Measurements from ENCODE around the gene TRUB2. TPM values are rescaled to one million over a fixed set of nuclear protein-coding genes. Genes with fewer than 3 reads are reported as not detected.
"Not testable (repeated sequence)": the region's sequence is repeated elsewhere in the genome, so short reads cannot be mapped to it uniquely, and the experiment has no call there.

Gene TRUB2
- total RNA-seq, 2 donors from 2014 or later, result 14.6 to 27.2 TPM

DNA sequence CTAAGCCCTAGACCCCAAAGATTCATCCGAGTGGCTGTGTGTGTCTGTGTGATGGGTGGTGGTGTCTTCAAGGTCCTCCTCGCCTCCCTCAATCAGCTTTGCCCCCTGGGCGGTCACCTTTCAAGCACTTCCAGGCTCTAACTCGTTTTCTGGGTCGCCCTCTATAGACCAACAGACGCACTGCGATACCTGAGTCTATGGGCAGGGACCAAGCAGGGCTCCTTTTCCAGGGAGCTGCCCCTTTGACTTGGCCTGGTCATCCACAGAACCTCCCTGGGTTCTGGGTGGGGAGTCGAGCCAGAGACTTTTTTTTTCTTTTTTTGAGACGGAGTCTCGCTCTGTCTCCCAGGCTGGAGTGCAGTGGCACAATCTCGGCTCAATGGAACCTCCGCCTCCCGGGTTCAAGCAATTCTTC lies 19.2 kb upstream of the TRUB2 start:
- peak; percentile 41 for DNase-seq (ENCODE audit: low spot score)
- Histone ChIP-seq H3K4me3 (peak overlapping the region; percentile 60 to 72), H3K9me3 (no peaks in the 10 kb centered on the region), H3K36me3 (no peaks in the 10 kb centered on the region), H3K4me1 (replicated peaks) (no peaks in the 10 kb centered on the region), H3K27me3 (replicated peaks; ENCODE audit: insufficient read depth) (no peaks in the 10 kb centered on the region), H3K27ac (peak overlapping the region in 1 of 2 donors; percentile 83)
- intact Hi-C loops (cut with DNase I), result no loop called here
- WGBS, result 32% methylated on average over 13 of the region's 13 CpGs
- TF ChIP-seq POLR2AphosphoS5 (IDR thresholded peaks at IDR 0.05), result no peak
- peak in 3 of 4 experiments; percentile 19 to 68 (median 56) for TF ChIP-seq CTCF (IDR thresholded peaks at IDR 0.05)
- no peak for TF ChIP-seq POLR2A (IDR thresholded peaks at IDR 0.05)

DNA sequence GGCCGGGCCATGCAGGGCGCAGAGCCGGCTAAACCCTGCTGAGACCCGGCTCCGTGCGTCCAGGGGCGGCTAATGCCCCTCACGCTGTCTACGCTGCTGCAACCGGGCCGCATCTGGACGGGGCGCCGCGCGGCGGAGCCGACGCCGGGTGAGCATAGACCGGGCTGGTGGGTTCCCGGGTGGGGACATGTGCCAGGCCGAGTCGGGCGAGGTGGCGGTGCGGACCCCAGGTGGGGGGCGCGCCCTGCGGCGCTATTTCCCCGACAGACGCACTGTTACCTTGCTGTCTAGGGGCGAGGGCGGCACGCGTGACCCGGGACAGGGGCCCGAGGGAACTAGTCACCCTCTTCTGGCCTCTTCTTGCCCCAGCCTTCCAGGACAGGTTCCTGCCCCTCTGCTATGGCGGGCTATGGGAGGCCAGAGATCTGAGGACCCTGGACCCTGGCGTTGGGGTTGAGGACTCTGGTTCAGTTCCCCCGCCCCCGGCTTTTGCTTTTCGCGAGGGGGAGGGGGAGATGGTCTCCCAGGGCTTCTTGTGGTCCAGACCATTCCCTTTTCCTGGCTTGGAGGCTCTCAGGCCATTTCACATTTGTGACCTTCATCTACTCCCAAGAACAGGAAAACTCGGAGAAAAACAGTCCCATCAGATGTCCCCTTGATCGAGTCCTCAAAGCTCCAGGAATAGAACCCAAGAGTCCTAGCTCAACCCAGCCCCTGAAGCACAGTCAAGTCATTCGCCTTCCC lies 18.6 kb upstream of the TRUB2 start:
- TF ChIP-seq POLR2A (IDR thresholded peaks at IDR 0.05), result no peak
- no peak for TF ChIP-seq CTCF (IDR thresholded peaks at IDR 0.05)
- no peak for TF ChIP-seq POLR2AphosphoS5 (IDR thresholded peaks at IDR 0.05)
- peak overlapping the region; percentile 60 to 83 for H3K27ac ChIP-seq
- H3K4me3 ChIP-seq, result peak overlapping the region; percentile 60 to 72
- no peaks in the 10 kb centered on the region for H3K36me3 ChIP-seq
- WGBS, result under 1% methylated on average over 46 of the region's 48 CpGs
- intact Hi-C loops (cut with DNase I), result no loop called here
- no peaks in the 10 kb centered on the region for H3K27me3 ChIP-seq (replicated peaks; ENCODE audit: insufficient read depth)
- no peaks in the 10 kb centered on the region for H3K9me3 ChIP-seq
- no peaks in the 10 kb centered on the region for H3K4me1 ChIP-seq (replicated peaks)
- DNase-seq (ENCODE audit: low spot score), result no peak

DNA sequence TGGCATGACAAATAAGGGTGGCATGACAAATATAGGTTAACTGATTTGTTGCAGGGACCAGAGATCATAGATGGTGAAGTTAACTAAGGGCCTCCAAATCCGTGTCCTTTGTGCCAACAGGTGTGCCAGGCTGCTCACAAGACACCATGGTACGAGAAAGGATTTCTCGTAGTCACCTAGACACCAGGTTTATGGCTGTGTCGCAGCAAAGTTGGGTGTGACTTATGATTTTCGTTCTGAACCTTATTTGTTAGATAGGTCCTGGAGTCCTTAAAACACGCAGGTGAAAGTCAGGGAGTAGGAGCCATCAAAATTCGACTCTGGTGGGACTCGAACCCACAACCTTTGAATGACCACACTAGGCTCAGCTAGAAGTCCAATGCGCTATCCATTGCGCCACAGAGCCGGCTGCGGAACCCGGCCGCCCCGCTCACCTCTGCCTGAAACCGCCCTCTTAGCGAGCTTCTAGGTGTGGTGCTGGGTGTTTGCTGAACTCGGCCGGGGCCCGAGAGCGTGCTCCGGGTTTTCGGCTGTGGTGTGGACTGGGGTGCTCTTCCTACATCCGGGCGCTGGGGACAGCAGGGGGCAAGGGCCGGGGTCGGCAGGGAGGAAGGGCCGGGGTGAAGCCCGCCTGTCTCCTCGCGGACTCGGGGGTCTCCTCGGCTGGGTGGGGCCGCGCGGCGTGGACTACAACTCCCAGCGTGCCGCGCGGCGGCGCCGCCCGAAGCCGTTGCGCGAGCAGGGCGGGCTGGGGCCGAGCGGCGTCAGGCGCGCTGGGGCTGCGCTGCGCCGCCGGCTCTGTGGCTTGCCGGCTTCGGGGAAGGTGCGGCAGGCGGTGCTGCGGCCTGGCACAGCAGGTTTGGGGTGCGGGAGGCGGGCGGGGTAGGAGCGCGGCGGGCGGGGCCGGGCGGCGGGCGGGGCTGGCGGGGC lies 17.8 kb upstream of the TRUB2 start, which contains the start of gene SLC27A4:
SLC27A4 (plus strand) TSS at position 767 of the 930 bp plus-strand sequence. CDS start 2,606 bp downstream, outside the sequence.
- WGBS, result 6% methylated on average over 54 of the region's 75 CpGs
- DNase-seq (ENCODE audit: low spot score), result peak; percentile 73

DNA sequence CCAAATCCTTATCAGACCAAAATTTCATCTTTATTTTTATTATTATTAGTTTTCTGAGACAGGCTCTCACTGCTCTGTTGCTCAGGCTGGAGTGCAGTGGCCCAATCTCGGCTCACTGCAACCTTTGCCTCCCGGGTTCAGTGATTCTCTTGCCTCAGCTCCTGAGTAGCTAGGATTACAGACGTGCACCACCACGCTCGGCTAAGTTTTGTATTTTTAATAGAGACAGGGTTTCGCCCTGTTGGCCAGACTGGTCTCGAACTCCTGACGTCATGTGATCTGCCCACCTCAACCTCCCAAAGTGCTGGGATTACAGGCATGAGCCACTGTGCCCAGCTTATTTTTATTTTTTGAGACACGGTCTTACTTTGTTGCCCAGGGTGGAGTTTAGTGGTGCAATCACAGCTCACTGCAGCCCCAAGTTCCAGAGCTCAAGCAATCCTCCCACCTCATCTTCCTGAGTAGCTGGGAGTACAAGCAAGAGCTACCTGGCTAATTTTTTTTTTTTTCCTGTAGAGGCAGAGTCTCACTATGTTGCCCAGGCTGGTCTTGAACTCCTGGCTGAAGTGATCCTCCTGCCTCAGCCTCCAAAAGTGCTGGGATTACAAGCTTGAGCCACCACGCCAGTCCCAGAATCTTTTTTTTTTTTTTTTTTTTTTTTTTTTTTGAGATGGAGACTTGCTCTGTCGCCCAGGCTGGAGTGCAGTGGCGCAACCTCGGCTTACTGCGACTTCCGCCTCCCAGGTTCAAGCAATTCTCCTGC lies 16.8 kb upstream of the TRUB2 start:
- H3K4me3 ChIP-seq; H3K36me3 ChIP-seq; H3K27ac ChIP-seq; H3K9me3 ChIP-seq; DNase-seq (ENCODE audit: low spot score); intact Hi-C loops (cut with DNase I); H3K27me3 ChIP-seq (replicated peaks; ENCODE audit: insufficient read depth); H3K4me1 ChIP-seq (replicated peaks): not testable (repeated sequence)
- WGBS, result 90% methylated on average over 15 of the region's 15 CpGs

More for the DNA sequence above, 17.8 kb upstream of the TRUB2 start, which contains the start of gene SLC27A4:
- Histone ChIP-seq H3K9me3 (no peaks in the 10 kb centered on the region), H3K27ac (peak within 1 kb of the TSS; percentile 83 to 86), H3K27me3 (replicated peaks; ENCODE audit: insufficient read depth) (no peaks in the 10 kb centered on the region), H3K4me3 (peak within 1 kb of the TSS; percentile 60 to 72), H3K4me1 (replicated peaks) (no peaks in the 10 kb centered on the region), H3K36me3 (no peaks in the 10 kb centered on the region)
- no peak for TF ChIP-seq POLR2AphosphoS5 (IDR thresholded peaks at IDR 0.05)
- peak in 1 of 4 experiments; percentile 34 for TF ChIP-seq CTCF (IDR thresholded peaks at IDR 0.05)
- intact Hi-C loops (cut with DNase I), result no loop called here

DNA sequence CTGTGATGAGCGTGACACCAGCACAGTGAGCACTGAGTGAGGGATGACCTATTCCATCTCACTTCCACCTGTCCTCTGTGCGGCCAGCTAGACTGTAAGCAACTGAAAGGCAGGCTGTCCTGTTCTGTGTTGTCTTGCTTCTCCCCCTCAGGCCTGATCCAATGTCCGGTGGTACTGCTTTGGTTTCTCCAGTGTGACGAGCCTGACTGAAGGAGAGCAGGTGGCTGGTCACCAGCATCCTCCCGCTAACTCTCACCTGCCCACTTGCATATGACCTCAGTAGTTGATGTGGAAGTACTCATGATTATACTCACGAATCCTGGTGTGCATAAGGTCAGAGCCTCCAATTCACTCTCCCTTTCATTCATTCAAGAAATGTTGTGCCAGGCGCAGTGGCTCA lies 15.7 kb upstream of the TRUB2 start:
- no peak for TF ChIP-seq CTCF (IDR thresholded peaks at IDR 0.05)
- no peak for TF ChIP-seq POLR2AphosphoS5 (IDR thresholded peaks at IDR 0.05)
- TF ChIP-seq POLR2A (IDR thresholded peaks at IDR 0.05), result no peak
- DNase-seq (ENCODE audit: low spot score), result no peak
- H3K4me1 ChIP-seq (replicated peaks), result no peaks in the 10 kb centered on the region
- intact Hi-C loops (cut with DNase I), result no loop called here
- H3K4me3 ChIP-seq, result no peak overlapping the region
- WGBS, result 93% methylated on average over 7 of the region's 7 CpGs
- no peaks in the 10 kb centered on the region for H3K36me3 ChIP-seq
- no peaks in the 10 kb centered on the region for H3K9me3 ChIP-seq
- H3K27ac ChIP-seq, result no peak overlapping the region
- no peaks in the 10 kb centered on the region for H3K27me3 ChIP-seq (replicated peaks; ENCODE audit: insufficient read depth)
